Spleen (tissue), 7 donors: Measurements from ENCODE around the gene GUCA1A.

Source experiments
- POLR2A ChIP-seq, 3 donors: fragments of 450-650 bp; IDR thresholded peaks; one replicate each; pipeline ENCODE4 v1.5.1; 2017; ENCODE audit warnings: antibody characterized with exemption in 3 of 3, mild to moderate bottlenecking in 1 of 3
- TF ChIP-seq, protein P1 (sequence below), 11 experiments: fragments of 200-600 bp in 7 of 11; fragments of 450-650 bp in 4 of 11; sonication (generic) in 4 of 11; IDR thresholded peaks in 8 of 11; conservative IDR thresholded peaks in 3 of 11; 1 replicate in 7 of 11; 2 replicates in 4 of 11; pipeline versions ENCODE4 v1.4.0 to v1.8.0; 2016 to 2021; ENCODE audit warnings: antibody characterized with exemption in 11 of 11, inconsistent platforms in 4 of 11, mild to moderate bottlenecking in 1 of 11
- donor health status: DM: no; HTN: no; CAD: no; lungs with moderate emphysema.
- donor health status: DM: no; HTN: no; CAD: no.
- donor health status: DM: no; HTN: no; CAD: no.

DNA sequence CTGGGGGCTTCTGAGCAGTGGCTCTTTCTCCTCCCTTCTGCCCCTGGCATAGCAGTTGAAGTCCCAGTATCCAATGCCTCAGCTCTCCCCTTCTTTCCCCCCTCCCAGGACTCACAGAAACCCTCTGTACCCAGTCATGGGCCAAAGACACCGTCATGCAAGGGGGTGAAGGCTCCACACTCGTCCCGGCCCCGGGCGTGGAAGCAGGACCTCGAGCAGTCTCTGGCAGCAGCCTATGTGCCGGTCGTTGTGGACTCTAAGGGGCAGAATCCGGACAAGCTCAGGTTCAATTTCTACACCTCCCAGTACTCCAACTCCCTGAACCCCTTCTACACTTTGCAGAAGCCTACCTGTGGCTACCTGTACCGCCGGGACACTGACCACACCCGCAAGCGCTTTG is 10.4 kb upstream of the GUCA1A start:
- TF ChIP-seq, protein P1, sequence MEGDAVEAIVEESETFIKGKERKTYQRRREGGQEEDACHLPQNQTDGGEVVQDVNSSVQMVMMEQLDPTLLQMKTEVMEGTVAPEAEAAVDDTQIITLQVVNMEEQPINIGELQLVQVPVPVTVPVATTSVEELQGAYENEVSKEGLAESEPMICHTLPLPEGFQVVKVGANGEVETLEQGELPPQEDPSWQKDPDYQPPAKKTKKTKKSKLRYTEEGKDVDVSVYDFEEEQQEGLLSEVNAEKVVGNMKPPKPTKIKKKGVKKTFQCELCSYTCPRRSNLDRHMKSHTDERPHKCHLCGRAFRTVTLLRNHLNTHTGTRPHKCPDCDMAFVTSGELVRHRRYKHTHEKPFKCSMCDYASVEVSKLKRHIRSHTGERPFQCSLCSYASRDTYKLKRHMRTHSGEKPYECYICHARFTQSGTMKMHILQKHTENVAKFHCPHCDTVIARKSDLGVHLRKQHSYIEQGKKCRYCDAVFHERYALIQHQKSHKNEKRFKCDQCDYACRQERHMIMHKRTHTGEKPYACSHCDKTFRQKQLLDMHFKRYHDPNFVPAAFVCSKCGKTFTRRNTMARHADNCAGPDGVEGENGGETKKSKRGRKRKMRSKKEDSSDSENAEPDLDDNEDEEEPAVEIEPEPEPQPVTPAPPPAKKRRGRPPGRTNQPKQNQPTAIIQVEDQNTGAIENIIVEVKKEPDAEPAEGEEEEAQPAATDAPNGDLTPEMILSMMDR (IDR thresholded peaks at IDR 0.05 in 8 of 11, conservative IDR thresholded peaks at IDR 0.05 in 3 of 11), result no peak
- TF ChIP-seq POLR2A (IDR thresholded peaks at IDR 0.05), result no peak
